IPS-NIHi7 (cell line): ENCODE measurements around the gene MMP20.

Experiments
- DNase-seq: peaks from one replicate; pipeline ENCODE4 v3.0.0; 2012; ENCODE audit warnings: mixed read lengths; ENCODE audit errors: extremely low spot score

MMP20 gene

GRCh38 chr11:102592131-102592530 is 33.0 kb downstream of the MMP20 start:
- DNase-seq, result no peak

- no peak for DNase-seq
Observed at GRCh38 chr11:102591160-102591718, 33.9 kb downstream of the MMP20 start.

- DNase-seq, result no peak
Observed at GRCh38 chr11:102590276-102591049, 34.7 kb downstream of the MMP20 start.

- no peak for DNase-seq
Observed at GRCh38 chr11:102589047-102589459, 36.1 kb downstream of the MMP20 start.

GRCh38 chr11:102587722-102588121 is 37.4 kb downstream of the MMP20 start:
- DNase-seq, result no peak

GRCh38 chr11:102583141-102583873 is 41.8 kb downstream of the MMP20 start:
- no peak for DNase-seq

- DNase-seq, result no peak
Observed at GRCh38 chr11:102582140-102582539, 43.0 kb downstream of the MMP20 start.

GRCh38 chr11:102581066-102581465 is 44.1 kb downstream of the MMP20 start:
- no peak for DNase-seq

GRCh38 chr11:102580185-102580951 is 44.8 kb downstream of the MMP20 start:
- no peak for DNase-seq

- DNase-seq, result no peak
Observed at GRCh38 chr11:102577723-102578122, 47.4 kb downstream of the MMP20 start.

- no peak for DNase-seq
Observed at GRCh38 chr11:102577182-102577581, 48.0 kb downstream of the MMP20 start.

- DNase-seq, result no peak
Observed at GRCh38 chr11:102576350-102576749, 48.8 kb downstream of the MMP20 start.

- no peak for DNase-seq
Observed at GRCh38 chr11:102575012-102575411, 50.1 kb downstream of the MMP20 start.

- DNase-seq, result no peak
Observed at GRCh38 chr11:102573851-102574250, 51.3 kb downstream of the MMP20 start.

- DNase-seq, result no peak
Observed at GRCh38 chr11:102572554-102573220, 52.4 kb downstream of the MMP20 start.

- no peak for DNase-seq
Observed at GRCh38 chr11:102568851-102569250, 56.3 kb downstream of the MMP20 start.

- no peak for DNase-seq
Observed at GRCh38 chr11:102566112-102566511, 59.0 kb downstream of the MMP20 start.

- DNase-seq, result no peak
Observed at GRCh38 chr11:102564110-102564509, 61.0 kb downstream of the MMP20 start.

- DNase-seq, result no peak
Observed at GRCh38 chr11:102561636-102562035, 63.5 kb downstream of the MMP20 start.

- DNase-seq, result no peak
Observed at GRCh38 chr11:102560555-102561011, 64.5 kb downstream of the MMP20 start.

- no peak for DNase-seq
Observed at GRCh38 chr11:102559839-102560238, 65.3 kb downstream of the MMP20 start.
